Left renal pelvis (tissue), 4 donors: Measurements from ENCODE around the gene TRMT13. TPM values are rescaled to one million over a fixed set of nuclear protein-coding genes. Genes with fewer than 3 reads are reported as not detected.
"Not testable (repeated sequence)": the region's sequence is repeated elsewhere in the genome, so short reads cannot be mapped to it uniquely, and the experiment has no call there.

ENCODE experiments used
- DNase-seq, 4 donors: peaks; one replicate each; pipeline ENCODE4 v3.0.0-alpha.2; 2013; ENCODE audit warnings: low read depth in 4 of 4, low spot score in 3 of 4
- polyA plus RNA-seq, 4 donors: library from polyadenylated mRNA; unstranded; fragments of 120-200 nt; gene quantifications; one replicate each; pipeline ENCODE4 v1.2.1, GENCODE V29; 2013; ENCODE audit not compliant: insufficient read length in 4 of 4

TRMT13 gene
- polyA plus RNA-seq, 4 donors, result 25.0 to 40.3 (median 35.5) TPM

GRCh38 chr1:100162881-100163280 lies 29.9 kb downstream of the TRMT13 start:
- DNase-seq, result no peak

- DNase-seq, result no peak
These were observed 31.3 kb downstream of the TRMT13 start for GRCh38 chr1:100164216-100164615.

GRCh38 chr1:100164702-100165101 lies 31.7 kb downstream of the TRMT13 start:
- no peak for DNase-seq

GRCh38 chr1:100168051-100168450 lies 35.1 kb downstream of the TRMT13 start:
- no peak for DNase-seq

- no peak for DNase-seq
These were observed 44.5 kb downstream of the TRMT13 start for GRCh38 chr1:100177295-100178041.

GRCh38 chr1:100178091-100178490 lies 45.1 kb downstream of the TRMT13 start, which contains the start of gene LRRC39:
LRRC39 (minus strand) TSS chr1:100178256; CDS start chr1:100168516, 9,740 bp downstream.
- no peak for DNase-seq

- DNase-seq, result no peak
These were observed 50.4 kb downstream of the TRMT13 start for GRCh38 chr1:100183370-100183769.

- DNase-seq, result no peak
These were observed 51.6 kb downstream of the TRMT13 start for GRCh38 chr1:100184536-100184935.

GRCh38 chr1:100187912-100188311 lies 54.9 kb downstream of the TRMT13 start:
- DNase-seq, result no peak

GRCh38 chr1:100188617-100189016 lies 55.7 kb downstream of the TRMT13 start:
- peak; percentile 38 to 62 (median 46) for DNase-seq

- DNase-seq, result no peak
These were observed 65.6 kb downstream of the TRMT13 start for GRCh38 chr1:100198596-100198995.

- not testable (repeated sequence) for DNase-seq
These were observed 67.1 kb downstream of the TRMT13 start for GRCh38 chr1:100200060-100200459.

Other genes starting within 250 kb of the TRMT13 start
- gene SLC35A3, start 163.2 kb upstream of the TRMT13 start, polyA plus RNA-seq, result 10 to 100 TPM; 23.1 to 37.4 (median 33.6) TPM
- 10 to 100 TPM in 1 of 4 donors, 1 to 10 TPM in 3; 6.4 to 10.7 (median 8.9) TPM for gene SASS6, start 233 bp upstream of the TRMT13 start, polyA plus RNA-seq
- gene LRRC39, start 45.1 kb downstream of the TRMT13 start, polyA plus RNA-seq, result 1 to 10 TPM; 2.4 to 3.9 (median 2.9) TPM
- gene DBT, start 116.7 kb downstream of the TRMT13 start, polyA plus RNA-seq, result 10 to 100 TPM; 14.4 to 27.9 (median 22.2) TPM
- gene RTCA, start 133.1 kb downstream of the TRMT13 start, polyA plus RNA-seq, result 10 to 100 TPM; 22.6 to 37.4 (median 33.8) TPM
- 10 to 100 TPM; 13.7 to 32.3 (median 30.1) TPM for gene CDC14A, start 219.3 kb downstream of the TRMT13 start, polyA plus RNA-seq